Memory B cell (primary cell): ENCODE data around the gene RPS3A.
"Not testable (repeated sequence)": the region's sequence is repeated elsewhere in the genome, so short reads cannot be mapped to it uniquely, and the experiment has no call there.

Experiments used
- ATAC-seq: fragments of 150-1000 bp; cut with Tn5 transposase; 2 replicates; pipeline ENCODE4 v1.10.0; 2021; ENCODE audit warnings: low read depth, mild to moderate bottlenecking, moderate library complexity
- DNase-seq, 2 donors: peaks; one replicate each; pipeline ENCODE4 v3.0.0; 2022; ENCODE audit warnings: low spot score in 2 of 2
- H3K27ac Mint-ChIP-seq: one replicate; pipeline ENCODE4 v1.8.0; 2022; ENCODE audit warnings: mild to moderate bottlenecking, moderate library complexity, mixed read lengths
- H3K27me3 Mint-ChIP-seq: one replicate; pipeline ENCODE4 v1.8.0; 2022; ENCODE audit warnings: mixed read lengths
- H3K36me3 Mint-ChIP-seq: one replicate; pipeline ENCODE4 v1.8.0; 2022; ENCODE audit warnings: mild to moderate bottlenecking, mixed read lengths
- H3K4me1 Mint-ChIP-seq: one replicate; pipeline ENCODE4 v1.8.0; 2022; ENCODE audit warnings: mixed read lengths
- H3K4me3 Mint-ChIP-seq: one replicate; pipeline ENCODE4 v1.8.0; 2022; ENCODE audit warnings: mild to moderate bottlenecking, moderate library complexity, mixed read lengths
- H3K9me3 Mint-ChIP-seq: one replicate; pipeline ENCODE4 v1.8.0; 2022; ENCODE audit warnings: mixed read lengths

The RPS3A gene

GRCh38 chr4:151099976-151100417 lies 569 bp downstream of the RPS3A start:
- DNase-seq (no peak), ATAC-seq (no peak)
- Mint-ChIP-seq H3K27me3 (peaks cover 2% of the 10 kb centered on the region), H3K36me3 (peaks cover 20% of the 10 kb centered on the region), H3K4me3 (peak overlapping the region; percentile 96), H3K4me1 (peaks cover 21% of the 10 kb centered on the region), H3K27ac (peak overlapping the region; percentile 96), H3K9me3 (peaks cover 2% of the 10 kb centered on the region)

DNA sequence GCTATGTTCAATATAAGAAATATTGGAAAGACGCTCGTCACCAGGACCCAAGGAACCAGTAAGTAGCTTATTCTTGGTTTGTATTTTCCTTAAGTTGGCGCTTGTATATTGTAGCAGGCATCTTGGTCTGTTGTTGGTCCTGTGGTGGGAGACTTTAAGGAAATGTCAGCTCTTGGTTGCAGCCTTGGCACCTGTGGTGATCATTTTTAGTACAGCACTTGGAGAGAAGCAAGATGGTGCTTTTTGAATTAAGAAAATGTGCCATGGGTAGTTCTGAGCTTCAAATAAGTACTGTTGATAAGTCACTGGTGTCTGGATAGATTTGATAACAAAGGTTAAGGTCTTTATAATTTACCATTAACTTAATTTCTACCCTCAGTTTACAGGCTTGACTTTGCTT lies 1.1 kb downstream of the RPS3A start:
- Mint-ChIP-seq H3K4me3 (peak overlapping the region; percentile 96), H3K36me3 (peaks cover 21% of the 10 kb centered on the region), H3K27ac (peak overlapping the region; percentile 96), H3K27me3 (no peaks in the 10 kb centered on the region), H3K9me3 (no peaks in the 10 kb centered on the region), H3K4me1 (peaks cover 21% of the 10 kb centered on the region)
- DNase-seq (no peak), ATAC-seq (no peak)

DNA sequence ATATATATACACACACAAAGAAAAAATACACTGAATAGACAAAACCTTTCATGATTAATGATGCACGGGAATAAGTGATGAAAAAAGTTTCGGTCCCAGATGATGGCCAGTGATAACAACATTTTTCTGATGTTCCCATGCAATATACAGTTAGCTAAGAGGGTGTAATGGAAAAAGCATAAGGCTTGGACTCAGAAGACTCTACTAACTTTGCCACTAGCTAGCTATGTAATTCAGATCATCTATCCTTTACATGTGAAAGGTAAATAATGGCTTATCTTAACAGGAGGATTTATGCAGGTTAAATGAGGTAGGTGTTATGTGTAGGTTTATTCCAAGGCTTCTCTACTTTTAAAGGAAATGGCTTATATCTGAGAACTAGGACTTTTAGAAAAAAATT lies 4.3 kb downstream of the RPS3A start:
- Mint-ChIP-seq H3K36me3 (peaks cover 31% of the 10 kb centered on the region), H3K9me3 (no peaks in the 10 kb centered on the region), H3K27ac (peak overlapping the region; percentile 41), H3K4me1 (peaks cover 20% of the 10 kb centered on the region), H3K27me3 (no peaks in the 10 kb centered on the region), H3K4me3 (no peak overlapping the region)
- ATAC-seq, result no peak
- no peak for DNase-seq

DNA sequence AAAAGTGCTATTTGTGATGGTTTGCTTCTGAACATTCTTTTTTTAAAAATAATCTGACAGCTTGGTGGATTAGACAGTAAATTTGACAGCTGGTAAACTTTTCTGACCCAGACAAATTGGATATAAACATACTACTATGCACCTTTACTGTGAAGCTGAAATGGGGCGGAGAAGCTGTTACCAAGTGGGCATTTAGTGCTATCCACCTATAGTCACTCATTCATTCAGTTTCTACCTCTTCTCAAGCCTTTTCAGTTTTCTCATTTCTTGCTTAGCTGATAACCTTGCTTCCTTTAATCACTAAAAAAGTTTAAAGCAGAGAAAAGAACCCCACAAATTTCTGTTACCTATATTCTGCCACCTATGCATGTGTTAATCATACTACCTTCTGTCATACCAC lies 5.2 kb downstream of the RPS3A start:
- H3K4me1 Mint-ChIP-seq, result peaks cover 20% of the 10 kb centered on the region
- no peaks in the 10 kb centered on the region for H3K27me3 Mint-ChIP-seq
- H3K4me3 Mint-ChIP-seq, result no peak overlapping the region
- no peak for DNase-seq
- H3K9me3 Mint-ChIP-seq, result no peaks in the 10 kb centered on the region
- no peak for ATAC-seq
- H3K36me3 Mint-ChIP-seq, result peaks cover 31% of the 10 kb centered on the region
- no peak overlapping the region for H3K27ac Mint-ChIP-seq

- H3K27ac Mint-ChIP-seq, result no peak overlapping the region
- no peaks in the 10 kb centered on the region for H3K9me3 Mint-ChIP-seq
- ATAC-seq (no peak), DNase-seq (no peak)
- H3K4me3 Mint-ChIP-seq, result no peak overlapping the region
- peaks cover 14% of the 10 kb centered on the region for H3K4me1 Mint-ChIP-seq
- peaks cover 29% of the 10 kb centered on the region for H3K36me3 Mint-ChIP-seq
- no peaks in the 10 kb centered on the region for H3K27me3 Mint-ChIP-seq
These were observed 6.1 kb downstream of the RPS3A start for GRCh38 chr4:151105454-151106032.

DNA sequence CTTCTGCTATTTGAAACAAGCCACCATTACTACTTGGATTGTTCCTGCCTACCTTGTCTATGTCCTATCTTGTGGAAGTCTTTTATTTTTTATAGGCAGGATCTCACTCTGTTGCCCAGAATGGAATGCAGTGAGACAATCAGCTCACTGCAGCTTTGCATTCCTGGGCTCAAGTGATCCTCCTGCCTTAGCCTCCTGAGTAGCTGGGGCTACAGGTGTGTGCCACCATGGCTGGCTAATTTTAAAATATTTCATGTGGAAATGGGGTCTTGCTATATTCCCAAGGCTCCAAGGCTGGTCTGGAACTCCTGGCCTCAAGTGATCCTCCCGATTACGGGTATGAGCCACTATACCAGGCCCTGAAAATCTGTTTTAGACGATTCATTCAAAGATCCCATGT lies 7.6 kb downstream of the RPS3A start:
- Mint-ChIP-seq H3K36me3 (peaks cover 21% of the 10 kb centered on the region), H3K9me3 (no peaks in the 10 kb centered on the region), H3K27me3 (no peaks in the 10 kb centered on the region), H3K4me1 (peaks cover 6% of the 10 kb centered on the region), H3K4me3 (no peak overlapping the region), H3K27ac (peak overlapping the region; percentile 41)
- ATAC-seq (no peak), DNase-seq (no peak)

GRCh38 chr4:151110236-151110635 lies 10.8 kb downstream of the RPS3A start:
- DNase-seq (no peak), ATAC-seq (no peak)
- Mint-ChIP-seq H3K4me3 (no peak overlapping the region), H3K36me3 (peaks cover 10% of the 10 kb centered on the region), H3K9me3 (no peaks in the 10 kb centered on the region), H3K27me3 (no peaks in the 10 kb centered on the region), H3K27ac (no peak overlapping the region), H3K4me1 (peaks cover 3% of the 10 kb centered on the region)

- Mint-ChIP-seq H3K9me3 (no peaks in the 10 kb centered on the region), H3K36me3 (no peaks in the 10 kb centered on the region), H3K27ac (no peak overlapping the region), H3K4me1 (peaks cover 4% of the 10 kb centered on the region), H3K27me3 (no peaks in the 10 kb centered on the region), H3K4me3 (no peak overlapping the region)
- ATAC-seq (no peak), DNase-seq (no peak)
These were observed 14.9 kb downstream of the RPS3A start for GRCh38 chr4:151114338-151114737.

GRCh38 chr4:151114986-151115385 lies 15.6 kb downstream of the RPS3A start:
- H3K9me3 Mint-ChIP-seq, result no peaks in the 10 kb centered on the region
- no peak overlapping the region for H3K4me3 Mint-ChIP-seq
- DNase-seq (no peak), ATAC-seq (no peak)
- H3K27ac Mint-ChIP-seq, result no peak overlapping the region
- peaks cover 4% of the 10 kb centered on the region for H3K4me1 Mint-ChIP-seq
- no peaks in the 10 kb centered on the region for H3K36me3 Mint-ChIP-seq
- H3K27me3 Mint-ChIP-seq, result no peaks in the 10 kb centered on the region

GRCh38 chr4:151117371-151117962 lies 18.0 kb downstream of the RPS3A start:
- H3K27ac Mint-ChIP-seq, result no peak overlapping the region
- peaks cover 4% of the 10 kb centered on the region for H3K4me1 Mint-ChIP-seq
- H3K4me3 Mint-ChIP-seq, result no peak overlapping the region
- H3K9me3 Mint-ChIP-seq, result no peaks in the 10 kb centered on the region
- H3K36me3 Mint-ChIP-seq, result no peaks in the 10 kb centered on the region
- DNase-seq (peak; percentile 44 to 47), ATAC-seq (peak; percentile 97)
- H3K27me3 Mint-ChIP-seq, result no peaks in the 10 kb centered on the region

DNA sequence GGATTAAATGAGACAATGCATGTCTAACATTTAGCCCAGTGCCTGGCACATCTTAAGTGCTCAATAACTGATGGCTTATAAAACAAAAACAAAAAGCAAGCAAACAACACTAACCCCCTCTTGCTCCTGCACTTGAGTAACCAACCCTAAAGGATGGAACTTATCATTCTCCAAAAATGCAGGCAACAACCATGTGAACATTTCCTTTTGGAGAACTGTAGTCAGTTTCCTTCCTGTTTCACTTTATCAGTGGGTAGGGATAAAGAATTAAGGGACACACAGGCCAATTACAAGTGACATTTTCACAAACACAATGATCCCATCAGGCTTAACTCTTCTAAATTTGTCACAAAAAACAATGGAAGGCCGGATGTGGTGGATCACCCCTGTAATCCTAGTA lies 30.4 kb downstream of the RPS3A start:
- H3K9me3 Mint-ChIP-seq, result no peaks in the 10 kb centered on the region
- ATAC-seq (no peak), DNase-seq (no peak)
- peaks cover 2% of the 10 kb centered on the region for H3K27me3 Mint-ChIP-seq
- H3K36me3 Mint-ChIP-seq, result peaks cover 2% of the 10 kb centered on the region
- H3K27ac Mint-ChIP-seq, result no peak overlapping the region
- H3K4me1 Mint-ChIP-seq, result no peaks in the 10 kb centered on the region
- H3K4me3 Mint-ChIP-seq, result no peak overlapping the region

GRCh38 chr4:151133311-151133710 lies 33.9 kb downstream of the RPS3A start:
- no peaks in the 10 kb centered on the region for H3K9me3 Mint-ChIP-seq
- ATAC-seq, result no peak

GRCh38 chr4:151136048-151136447 lies 36.6 kb downstream of the RPS3A start:
- H3K4me1 Mint-ChIP-seq, DNase-seq, H3K27me3 Mint-ChIP-seq, H3K36me3 Mint-ChIP-seq, H3K27ac Mint-ChIP-seq, H3K4me3 Mint-ChIP-seq, ATAC-seq, H3K9me3 Mint-ChIP-seq: not testable (repeated sequence)

More at GRCh38 chr4:151133311-151133710, 33.9 kb downstream of the RPS3A start:
- H3K36me3 Mint-ChIP-seq, result no peaks in the 10 kb centered on the region
- no peaks in the 10 kb centered on the region for H3K4me1 Mint-ChIP-seq
- H3K4me3 Mint-ChIP-seq, result no peak overlapping the region
- H3K27me3 Mint-ChIP-seq, result peaks cover 2% of the 10 kb centered on the region
- no peak overlapping the region for H3K27ac Mint-ChIP-seq
- no peak for DNase-seq

GRCh38 chr4:151139814-151140213 lies 40.4 kb downstream of the RPS3A start:
- no peak overlapping the region for H3K27ac Mint-ChIP-seq
- no peak for DNase-seq

GRCh38 chr4:151142758-151143157 lies 43.3 kb downstream of the RPS3A start:
- H3K9me3 Mint-ChIP-seq, result no peaks in the 10 kb centered on the region
- ATAC-seq, result no peak

More at GRCh38 chr4:151139814-151140213, 40.4 kb downstream of the RPS3A start:
- ATAC-seq, result no peak
- Mint-ChIP-seq H3K9me3 (no peaks in the 10 kb centered on the region), H3K4me3 (no peak overlapping the region), H3K4me1 (no peaks in the 10 kb centered on the region), H3K27me3 (no peaks in the 10 kb centered on the region), H3K36me3 (no peaks in the 10 kb centered on the region)

More at GRCh38 chr4:151142758-151143157, 43.3 kb downstream of the RPS3A start:
- Mint-ChIP-seq H3K4me1 (no peaks in the 10 kb centered on the region), H3K4me3 (no peak overlapping the region), H3K36me3 (no peaks in the 10 kb centered on the region), H3K27me3 (no peaks in the 10 kb centered on the region), H3K27ac (no peak overlapping the region)
- no peak for DNase-seq
